ENCODE measurements around the gene RPL32.
"Not testable (repeated sequence)": the region's sequence is repeated elsewhere in the genome, so short reads cannot be mapped to it uniquely, and the experiment has no call there.

Gene RPL32

GRCh38 chr3:12808587-12808986 is 32.8 kb downstream of the RPL32 start:
- FAIRE-seq = no peak

DNA sequence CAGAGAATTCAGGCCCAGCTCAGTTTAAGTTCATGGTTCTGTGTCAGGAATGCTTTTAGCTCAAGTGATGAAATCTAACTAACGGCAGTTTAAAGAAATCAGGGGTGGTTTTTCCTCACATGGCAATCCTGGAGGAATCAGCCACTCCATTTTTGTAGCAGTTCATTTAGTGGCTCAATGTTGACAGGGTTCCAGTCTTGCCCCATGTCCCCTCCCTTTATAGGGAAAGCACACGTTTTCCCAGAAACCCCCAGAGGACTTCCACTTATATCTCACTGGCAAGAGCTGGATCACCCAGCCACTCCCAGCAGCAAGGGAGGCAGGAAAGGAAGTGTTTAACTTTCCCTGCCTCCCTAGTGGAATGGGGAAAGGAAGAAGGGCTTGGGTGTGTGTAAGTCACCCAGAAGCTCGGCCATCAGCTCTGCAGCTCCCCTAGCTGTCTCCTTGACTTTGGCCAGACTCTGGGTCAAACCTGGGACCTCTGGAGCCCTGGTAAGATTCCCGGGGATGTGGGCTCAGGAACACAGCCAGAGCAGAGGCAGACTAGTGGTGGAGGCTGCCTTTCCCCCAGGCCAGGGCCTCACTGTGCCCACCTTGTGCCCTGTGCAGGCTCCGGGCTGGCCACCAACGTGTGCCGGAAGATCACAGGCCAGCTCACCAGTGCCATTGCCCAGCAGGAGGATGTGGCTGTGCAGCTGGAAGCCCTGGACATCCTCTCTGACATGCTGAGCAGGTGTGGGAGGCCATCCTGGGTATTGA is 33.6 kb downstream of the RPL32 start:
- FAIRE-seq = no peak

GRCh38 chr3:12807066-12807465 is 34.3 kb downstream of the RPL32 start:
- FAIRE-seq = no peak

GRCh38 chr3:12803371-12803770 is 38.0 kb downstream of the RPL32 start:
- FAIRE-seq = no peak

DNA sequence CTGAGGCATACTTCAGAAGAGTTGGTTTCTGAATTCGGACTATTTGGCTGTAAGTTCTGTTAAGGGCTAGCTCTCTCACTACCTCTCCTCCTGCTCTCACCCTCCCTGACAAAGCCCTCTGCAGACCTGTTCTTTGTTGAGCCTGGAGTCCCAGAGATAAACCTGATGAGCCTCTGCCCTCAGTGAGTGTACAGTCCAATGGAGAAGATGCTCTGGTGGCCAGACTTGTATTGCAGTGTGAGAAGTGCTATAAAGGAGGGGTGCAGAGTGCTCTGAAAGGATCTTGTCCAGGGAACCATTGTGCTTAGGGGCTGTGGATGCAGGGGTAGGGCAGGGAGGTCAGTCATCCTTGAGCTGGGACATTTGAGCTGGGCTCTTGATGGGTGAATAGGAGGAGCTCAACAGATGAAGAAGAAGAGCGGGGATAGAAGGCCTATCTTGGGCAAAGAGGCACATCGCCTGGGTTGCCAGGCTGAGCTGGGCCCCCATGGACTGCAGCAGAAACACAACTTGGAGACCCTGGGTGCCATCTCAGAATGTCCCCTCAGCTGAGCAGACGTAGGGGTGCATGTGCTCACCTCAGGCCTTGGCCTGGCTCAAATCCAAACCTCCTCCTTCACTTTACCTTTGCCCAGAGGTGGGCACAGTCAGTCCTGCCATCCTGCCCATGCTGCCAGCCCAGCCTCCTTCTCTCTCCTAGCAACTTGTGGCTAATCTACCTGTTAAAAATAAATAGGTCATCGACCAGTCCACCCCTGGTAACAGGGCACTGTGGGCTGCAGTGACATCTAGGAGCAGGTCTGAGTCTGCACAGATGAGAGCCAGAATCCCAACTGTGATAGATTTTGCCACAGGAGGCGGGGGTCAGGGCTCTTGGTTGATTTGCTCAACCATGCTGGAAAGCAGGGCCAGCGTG is 41.6 kb downstream of the RPL32 start:
- FAIRE-seq = no peak

GRCh38 chr3:12798559-12799179 is 42.7 kb downstream of the RPL32 start:
- FAIRE-seq = no peak

GRCh38 chr3:12797892-12798558 is 43.3 kb downstream of the RPL32 start:
- FAIRE-seq = no peak

- FAIRE-seq = no peak
These were observed 44.1 kb downstream of the RPL32 start for GRCh38 chr3:12797124-12797891.

DNA sequence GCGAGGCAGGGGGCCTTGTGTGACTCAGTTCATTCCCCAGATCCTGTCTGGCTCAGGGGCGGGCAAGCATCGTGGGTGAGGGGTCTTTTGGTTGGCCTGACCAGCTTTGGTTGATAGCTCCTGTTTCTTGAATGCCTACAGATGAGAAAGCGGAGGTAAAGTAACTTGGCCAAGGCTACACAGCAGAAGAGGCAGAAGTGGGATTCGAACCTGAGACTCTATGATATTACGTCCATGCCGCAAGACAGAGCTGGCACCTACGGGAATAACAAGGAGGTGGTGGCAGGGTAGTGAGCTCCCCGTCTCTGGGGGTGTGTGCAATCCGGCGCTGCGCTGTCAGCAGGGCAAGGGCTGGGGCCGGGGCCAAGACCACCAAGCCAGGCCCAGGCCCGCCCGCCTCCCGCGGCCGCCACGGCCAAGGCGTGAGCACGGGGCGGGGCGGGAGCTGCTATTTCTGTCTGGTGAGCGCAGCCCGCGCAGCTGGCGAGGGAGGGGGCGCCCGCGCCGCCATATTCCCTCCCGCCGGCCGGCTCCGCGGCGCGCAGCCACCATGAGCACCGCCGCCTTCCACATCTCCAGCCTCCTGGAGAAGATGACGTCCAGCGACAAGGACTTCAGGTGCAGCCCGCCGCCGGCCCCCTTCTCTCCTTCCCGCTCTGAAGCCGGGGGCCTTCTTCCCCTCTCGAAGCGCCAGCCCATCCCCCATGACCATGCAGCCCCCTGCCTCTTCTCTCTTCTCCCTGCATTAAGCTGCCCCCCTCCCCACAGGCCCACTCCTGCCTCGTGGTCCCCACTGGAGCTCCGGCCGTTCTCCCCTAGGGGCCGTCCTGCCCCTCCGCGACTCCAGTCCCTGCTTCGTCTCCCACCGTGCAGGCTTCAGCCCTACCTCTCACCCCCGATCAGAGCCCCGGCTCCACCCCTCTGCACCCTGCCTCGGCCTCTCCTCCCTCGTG is 44.9 kb downstream of the RPL32 start, which contains the start of gene CAND2:
Gene CAND2, plus strand, starts transcription at position 510 of the 953 bp plus-strand sequence. Its CDS starts 41 bp downstream, at position 551.
- FAIRE-seq = no peak

- no peak for FAIRE-seq
These were observed 47.7 kb downstream of the RPL32 start for GRCh38 chr3:12793701-12794100.

- no peak for FAIRE-seq
These were observed 49.9 kb downstream of the RPL32 start for GRCh38 chr3:12791430-12791829.

GRCh38 chr3:12787967-12788690 is 53.2 kb downstream of the RPL32 start:
- FAIRE-seq = not testable (repeated sequence)

GRCh38 chr3:12787346-12787745 is 54.0 kb downstream of the RPL32 start:
- not testable (repeated sequence) for FAIRE-seq

DNA sequence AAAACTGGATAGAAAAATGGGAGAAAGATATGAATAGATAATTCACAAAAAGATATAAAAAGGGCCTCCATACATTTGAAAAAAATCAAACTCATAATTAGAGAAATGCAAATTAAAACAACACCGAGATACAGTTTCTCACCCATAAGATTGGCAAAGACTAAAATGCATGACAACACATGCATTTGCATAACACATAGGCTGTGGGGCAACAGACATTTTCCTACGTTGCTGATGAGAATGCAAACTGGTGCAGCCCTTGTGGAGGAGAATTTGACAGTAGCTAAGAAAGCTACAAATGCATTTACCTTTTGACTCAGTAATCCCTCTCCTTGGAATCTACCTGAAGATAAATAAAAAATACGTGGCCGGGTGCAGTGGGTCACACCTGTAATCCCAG is 56.3 kb downstream of the RPL32 start:
- FAIRE-seq = no peak

Data from colon (tissue), 2 donors.